HG03378 (cell line): ENCODE measurements around the gene AP1S3.

Source experiments
- ATAC-seq: cut with Tn5 transposase; IDR thresholded peaks from one replicate; pipeline ENCODE4 v1.9.1; 2021; ENCODE audit warnings: mild to moderate bottlenecking, moderate library complexity; ENCODE audit not compliant: unreplicated experiment

The AP1S3 gene

GRCh38 chr2:223764796-223765195 lies 72.6 kb downstream of the AP1S3 start:
- no peak for ATAC-seq

GRCh38 chr2:223762853-223763252 lies 74.5 kb downstream of the AP1S3 start:
- ATAC-seq = no peak

GRCh38 chr2:223761746-223762145 lies 75.6 kb downstream of the AP1S3 start:
- peak; percentile 69 for ATAC-seq

GRCh38 chr2:223760838-223761502 lies 76.4 kb downstream of the AP1S3 start:
- ATAC-seq = peak; percentile 84

- no peak for ATAC-seq
Observed at GRCh38 chr2:223759569-223760430, 77.6 kb downstream of the AP1S3 start.

- ATAC-seq = no peak
Observed at GRCh38 chr2:223758131-223758840, 79.1 kb downstream of the AP1S3 start.

- ATAC-seq = no peak
Observed at GRCh38 chr2:223753940-223754339, 83.4 kb downstream of the AP1S3 start.

- no peak for ATAC-seq
Observed at GRCh38 chr2:223751012-223751411, 86.4 kb downstream of the AP1S3 start.

GRCh38 chr2:223747392-223748042 lies 89.9 kb downstream of the AP1S3 start:
- ATAC-seq = no peak

- no peak for ATAC-seq
Observed at GRCh38 chr2:223746611-223747010, 90.8 kb downstream of the AP1S3 start.

GRCh38 chr2:223744580-223744979 lies 92.8 kb downstream of the AP1S3 start:
- no peak for ATAC-seq

GRCh38 chr2:223740679-223741078 lies 96.7 kb downstream of the AP1S3 start:
- ATAC-seq = no peak

- no peak for ATAC-seq
Observed at GRCh38 chr2:223737207-223737606, 100.2 kb downstream of the AP1S3 start.

- no peak for ATAC-seq
Observed at GRCh38 chr2:223736488-223736887, 100.9 kb downstream of the AP1S3 start.

- ATAC-seq = no peak
Observed at GRCh38 chr2:223735659-223736244, 101.6 kb downstream of the AP1S3 start.

- ATAC-seq = no peak
Observed at GRCh38 chr2:223735035-223735640, 102.2 kb downstream of the AP1S3 start.

GRCh38 chr2:223734346-223734745 lies 103.0 kb downstream of the AP1S3 start:
- no peak for ATAC-seq

- ATAC-seq = no peak
Observed at GRCh38 chr2:223732346-223732745, 105.0 kb downstream of the AP1S3 start.

GRCh38 chr2:223731503-223731902 lies 105.9 kb downstream of the AP1S3 start:
- ATAC-seq = no peak

GRCh38 chr2:223729781-223730180 lies 107.6 kb downstream of the AP1S3 start:
- ATAC-seq = no peak
